Memory B cell (primary cell): ENCODE measurements around the gene CSF1R.

Experiments
- ATAC-seq: fragments of 150-1000 bp; cut with Tn5 transposase; 2 replicates; pipeline ENCODE4 v1.10.0; 2021; ENCODE audit warnings: low read depth, mild to moderate bottlenecking, moderate library complexity
- DNase-seq, 2 donors: peaks; one replicate each; pipeline ENCODE4 v3.0.0; 2022; ENCODE audit warnings: low spot score in 2 of 2
- H3K27ac Mint-ChIP-seq: one replicate; pipeline ENCODE4 v1.8.0; 2022; ENCODE audit warnings: mild to moderate bottlenecking, moderate library complexity, mixed read lengths
- H3K27me3 Mint-ChIP-seq: one replicate; pipeline ENCODE4 v1.8.0; 2022; ENCODE audit warnings: mixed read lengths
- H3K36me3 Mint-ChIP-seq: one replicate; pipeline ENCODE4 v1.8.0; 2022; ENCODE audit warnings: mild to moderate bottlenecking, mixed read lengths
- H3K4me1 Mint-ChIP-seq: one replicate; pipeline ENCODE4 v1.8.0; 2022; ENCODE audit warnings: mixed read lengths
- H3K4me3 Mint-ChIP-seq: one replicate; pipeline ENCODE4 v1.8.0; 2022; ENCODE audit warnings: mild to moderate bottlenecking, moderate library complexity, mixed read lengths
- H3K9me3 Mint-ChIP-seq: one replicate; pipeline ENCODE4 v1.8.0; 2022; ENCODE audit warnings: mixed read lengths

Gene CSF1R

DNA sequence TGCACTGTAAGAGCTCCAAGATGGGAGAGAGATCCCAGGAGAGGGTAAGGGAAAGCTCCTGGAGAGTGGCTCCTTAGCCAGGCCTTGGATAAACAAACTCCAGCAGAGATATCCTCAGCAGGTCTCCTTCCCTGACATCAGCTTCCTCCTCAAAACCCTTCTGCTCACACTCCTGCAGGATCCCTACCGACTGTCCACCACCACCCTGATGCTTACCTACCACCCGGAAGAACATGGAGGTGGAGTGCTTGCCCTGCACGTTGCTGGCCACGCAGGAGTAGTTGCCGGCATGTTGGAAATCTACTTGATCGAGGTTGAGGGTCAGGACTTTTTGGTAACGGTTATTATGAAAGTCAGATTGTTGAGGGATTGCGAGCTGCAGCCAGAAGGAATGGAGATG is 9.3 kb downstream of the CSF1R start:
- H3K27me3 Mint-ChIP-seq = peaks cover 1% of the 10 kb centered on the region
- H3K27ac Mint-ChIP-seq = no peak overlapping the region
- peaks cover 3% of the 10 kb centered on the region for H3K36me3 Mint-ChIP-seq
- no peaks in the 10 kb centered on the region for H3K9me3 Mint-ChIP-seq
- DNase-seq (no peak), ATAC-seq (no peak)
- no peak overlapping the region for H3K4me3 Mint-ChIP-seq
- H3K4me1 Mint-ChIP-seq = peaks cover 8% of the 10 kb centered on the region

DNA sequence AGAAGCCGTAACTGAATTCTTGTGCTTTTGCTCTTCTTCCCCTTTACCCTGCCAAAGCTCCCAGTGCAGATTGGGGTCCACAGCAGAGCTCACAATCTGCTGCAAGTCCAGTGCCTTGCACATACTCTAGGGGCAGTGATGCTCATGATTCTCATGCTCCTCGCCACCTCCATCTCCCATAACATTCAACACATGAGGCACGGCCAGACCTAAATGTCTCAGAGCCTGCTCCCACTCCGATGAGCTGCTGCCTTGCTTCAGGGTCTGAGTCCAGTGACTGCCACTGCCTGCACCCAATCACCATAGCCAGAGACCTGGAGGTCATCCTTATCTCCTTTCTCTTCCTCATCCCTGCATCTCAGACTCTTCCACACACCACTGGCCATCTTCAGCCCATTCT is 10.5 kb downstream of the CSF1R start:
- Mint-ChIP-seq H3K9me3 (no peaks in the 10 kb centered on the region), H3K4me1 (no peaks in the 10 kb centered on the region), H3K36me3 (peaks cover 3% of the 10 kb centered on the region), H3K27me3 (peaks cover 1% of the 10 kb centered on the region), H3K4me3 (no peak overlapping the region), H3K27ac (no peak overlapping the region)
- DNase-seq (no peak), ATAC-seq (no peak)

DNA sequence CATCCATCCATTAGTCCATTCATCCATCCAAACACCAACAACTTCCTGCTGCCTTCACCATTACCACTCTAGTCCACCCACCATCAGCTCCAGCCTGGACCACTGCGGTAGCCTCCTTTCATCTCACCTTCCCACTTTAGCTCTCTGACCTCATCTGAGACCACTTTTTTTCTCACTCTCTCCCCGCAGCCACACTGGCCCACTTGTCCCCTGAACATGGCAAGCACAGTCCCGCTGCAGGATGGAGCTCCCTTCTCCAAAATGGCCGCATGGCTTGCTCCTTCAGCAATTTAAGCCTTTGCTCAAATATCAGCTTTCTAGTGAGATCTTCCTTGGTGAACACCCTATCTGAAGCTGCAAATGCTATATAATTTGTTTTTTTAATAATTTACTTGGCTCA is 11.1 kb downstream of the CSF1R start:
- H3K36me3 Mint-ChIP-seq = peaks cover 3% of the 10 kb centered on the region
- H3K9me3 Mint-ChIP-seq = no peaks in the 10 kb centered on the region
- DNase-seq (no peak), ATAC-seq (no peak)
- peaks cover 1% of the 10 kb centered on the region for H3K27me3 Mint-ChIP-seq
- no peak overlapping the region for H3K27ac Mint-ChIP-seq
- H3K4me3 Mint-ChIP-seq = no peak overlapping the region
- no peaks in the 10 kb centered on the region for H3K4me1 Mint-ChIP-seq

DNA sequence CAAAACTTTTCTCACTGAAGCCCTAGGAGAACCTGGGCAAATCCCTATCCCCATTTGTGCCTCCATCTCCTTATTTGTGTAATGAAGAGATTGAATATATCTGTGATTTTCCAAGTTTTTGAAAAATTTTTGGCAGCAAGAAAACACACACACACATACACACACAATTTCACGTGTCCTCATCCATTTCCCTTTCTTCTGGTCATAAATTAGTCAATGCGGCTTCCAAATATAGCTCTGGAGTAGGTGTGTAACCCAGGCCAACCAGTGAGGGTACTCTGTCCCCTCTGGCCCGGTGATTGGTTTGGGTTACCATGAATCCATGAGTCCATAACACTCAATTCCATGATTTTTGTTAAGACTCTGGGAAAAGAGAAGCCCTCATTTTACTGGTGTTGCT is 12.7 kb downstream of the CSF1R start:
- no peak overlapping the region for H3K4me3 Mint-ChIP-seq
- no peak overlapping the region for H3K27ac Mint-ChIP-seq
- DNase-seq (no peak), ATAC-seq (no peak)
- H3K27me3 Mint-ChIP-seq = no peaks in the 10 kb centered on the region
- H3K9me3 Mint-ChIP-seq = no peaks in the 10 kb centered on the region
- peaks cover 3% of the 10 kb centered on the region for H3K36me3 Mint-ChIP-seq
- no peaks in the 10 kb centered on the region for H3K4me1 Mint-ChIP-seq

DNA sequence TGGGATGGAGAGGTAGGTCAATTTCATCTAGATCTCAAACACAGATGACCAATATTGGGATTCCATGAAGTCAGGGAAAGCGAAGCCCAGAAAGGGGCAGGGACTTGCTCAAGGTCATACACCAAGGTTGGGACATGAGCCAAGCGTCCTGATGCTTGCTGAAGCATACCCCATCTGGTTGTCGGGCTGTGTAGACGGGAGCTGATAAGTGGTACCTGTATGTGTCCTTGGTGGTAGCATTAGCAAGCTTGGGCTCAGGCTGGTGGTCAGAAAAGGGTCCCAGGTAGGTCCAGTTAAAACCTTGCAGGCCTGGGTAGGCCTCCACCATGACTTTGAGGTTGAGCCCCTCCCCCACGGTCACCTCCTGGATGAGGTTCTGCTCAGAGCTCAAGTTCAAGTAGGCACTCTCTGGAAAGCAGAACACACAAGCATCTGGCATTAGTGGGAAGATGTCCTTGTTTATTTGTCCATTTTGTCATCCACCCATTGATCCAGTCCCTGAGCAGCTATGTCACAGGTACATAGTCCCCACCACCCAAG is 13.2 kb downstream of the CSF1R start:
- H3K9me3 Mint-ChIP-seq = no peaks in the 10 kb centered on the region
- DNase-seq (no peak), ATAC-seq (no peak)
- H3K27ac Mint-ChIP-seq = no peak overlapping the region
- no peaks in the 10 kb centered on the region for H3K27me3 Mint-ChIP-seq
- H3K4me3 Mint-ChIP-seq = no peak overlapping the region
- no peaks in the 10 kb centered on the region for H3K4me1 Mint-ChIP-seq
- peaks cover 3% of the 10 kb centered on the region for H3K36me3 Mint-ChIP-seq

DNA sequence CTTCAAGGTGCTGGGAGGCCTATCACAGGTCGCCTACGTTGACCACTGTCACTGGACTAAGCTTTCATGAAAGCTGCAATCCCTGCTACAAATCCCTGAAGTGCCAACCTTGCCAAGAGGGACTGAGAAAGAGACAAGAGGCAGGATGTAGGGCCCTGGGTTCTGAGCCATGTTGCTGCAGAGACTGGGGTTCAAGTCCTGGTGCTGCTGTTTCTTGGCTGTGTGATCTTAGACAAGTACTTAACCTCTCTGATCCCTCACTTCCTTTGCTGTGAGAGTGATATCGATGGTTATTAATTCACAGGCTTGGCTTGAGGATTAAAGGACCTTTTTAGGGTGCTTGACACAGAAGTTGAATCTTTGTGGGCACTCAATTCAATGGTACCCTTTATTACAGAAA is 15.5 kb downstream of the CSF1R start:
- Mint-ChIP-seq H3K4me1 (peaks cover 15% of the 10 kb centered on the region), H3K27me3 (peaks cover 3% of the 10 kb centered on the region), H3K9me3 (no peaks in the 10 kb centered on the region), H3K4me3 (no peak overlapping the region), H3K36me3 (peaks cover 3% of the 10 kb centered on the region), H3K27ac (no peak overlapping the region)
- DNase-seq (no peak), ATAC-seq (no peak)

DNA sequence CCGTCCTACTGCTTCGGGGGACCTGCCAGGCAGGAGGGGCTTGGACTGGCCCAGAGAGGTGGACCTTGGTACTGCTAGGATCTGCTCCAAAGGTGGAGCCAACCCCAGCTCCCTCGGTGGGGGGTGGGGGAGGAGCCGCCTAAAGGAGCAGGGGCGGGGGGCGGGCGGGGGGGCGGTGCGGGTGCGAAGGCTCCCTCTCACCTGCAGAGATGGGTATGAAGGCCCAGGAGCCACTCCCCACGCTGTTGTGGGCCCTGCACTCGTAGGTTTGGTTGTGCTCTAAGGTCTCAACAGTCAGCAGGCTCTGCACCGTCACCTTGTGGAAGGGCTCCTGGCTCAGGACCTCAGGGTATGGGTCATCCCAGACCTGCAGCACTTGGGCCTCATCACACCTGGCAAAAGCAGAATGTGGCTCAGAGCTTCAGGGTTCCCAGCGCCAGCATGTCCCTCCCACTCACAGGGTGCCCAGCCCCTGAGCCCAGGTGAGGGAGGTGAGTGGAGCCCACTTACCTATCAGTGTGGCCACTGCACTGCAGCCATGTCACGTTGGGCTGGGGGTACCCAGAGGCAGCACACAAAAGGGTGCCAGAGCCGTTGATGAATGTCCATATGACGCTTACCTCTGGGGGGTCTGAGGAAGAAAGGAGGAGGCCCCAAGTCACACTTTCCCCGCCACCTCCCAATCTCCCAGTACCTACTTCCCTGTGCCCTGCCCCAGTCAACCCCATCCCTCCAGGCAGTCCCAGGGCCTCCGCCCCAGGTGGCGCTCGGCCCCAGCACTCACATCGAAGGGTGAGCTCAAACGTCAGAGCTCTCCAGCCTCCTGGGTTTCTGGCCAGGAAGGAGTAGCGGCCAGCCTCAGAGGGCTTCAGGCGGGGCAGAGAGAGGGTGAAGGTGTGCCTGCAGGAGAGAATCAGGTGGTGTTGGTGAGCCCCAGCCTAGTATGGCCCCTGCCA is 16.4 kb downstream of the CSF1R start:
- H3K9me3 Mint-ChIP-seq = no peaks in the 10 kb centered on the region
- H3K36me3 Mint-ChIP-seq = peaks cover 3% of the 10 kb centered on the region
- DNase-seq (no peak), ATAC-seq (no peak)
- H3K27ac Mint-ChIP-seq = no peak overlapping the region
- H3K27me3 Mint-ChIP-seq = peaks cover 3% of the 10 kb centered on the region
- peaks cover 15% of the 10 kb centered on the region for H3K4me1 Mint-ChIP-seq
- no peak overlapping the region for H3K4me3 Mint-ChIP-seq

DNA sequence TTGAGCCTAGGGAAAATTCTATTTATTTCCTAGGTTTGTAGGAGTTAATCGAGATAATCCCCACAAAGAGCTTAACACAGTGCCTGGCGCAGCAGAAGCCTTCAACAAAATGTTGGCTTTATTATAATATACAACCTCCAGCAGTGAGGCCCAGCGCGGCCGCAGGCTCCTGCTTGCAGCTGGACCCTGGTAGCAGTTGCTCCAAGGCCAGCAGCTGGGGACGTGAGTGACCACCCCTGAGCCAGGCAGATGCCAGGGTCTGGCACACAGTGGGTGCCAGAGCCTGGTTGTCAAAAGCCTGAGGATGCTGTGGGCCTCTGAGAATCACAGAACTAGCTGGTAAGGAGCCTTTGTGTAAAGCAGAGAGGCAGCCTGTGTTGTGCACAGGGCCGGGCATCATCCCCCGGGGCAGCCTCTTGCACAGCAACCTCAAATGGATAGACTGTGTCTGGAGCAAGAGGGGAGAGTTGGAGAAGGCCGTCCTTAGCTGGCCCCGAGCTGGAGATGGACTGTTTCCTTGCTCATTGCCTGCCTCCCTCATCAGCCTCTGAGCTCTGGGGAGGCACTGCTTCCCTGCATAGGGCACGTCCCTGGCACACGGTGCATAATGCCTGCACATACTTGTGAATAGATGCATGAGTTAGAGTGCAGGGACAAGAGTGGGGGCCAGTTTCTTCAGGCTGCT is 17.3 kb downstream of the CSF1R start:
- Mint-ChIP-seq H3K4me1 (peaks cover 15% of the 10 kb centered on the region), H3K27me3 (peaks cover 3% of the 10 kb centered on the region), H3K4me3 (no peak overlapping the region), H3K9me3 (no peaks in the 10 kb centered on the region), H3K27ac (no peak overlapping the region), H3K36me3 (peaks cover 3% of the 10 kb centered on the region)
- DNase-seq (no peak), ATAC-seq (no peak)

DNA sequence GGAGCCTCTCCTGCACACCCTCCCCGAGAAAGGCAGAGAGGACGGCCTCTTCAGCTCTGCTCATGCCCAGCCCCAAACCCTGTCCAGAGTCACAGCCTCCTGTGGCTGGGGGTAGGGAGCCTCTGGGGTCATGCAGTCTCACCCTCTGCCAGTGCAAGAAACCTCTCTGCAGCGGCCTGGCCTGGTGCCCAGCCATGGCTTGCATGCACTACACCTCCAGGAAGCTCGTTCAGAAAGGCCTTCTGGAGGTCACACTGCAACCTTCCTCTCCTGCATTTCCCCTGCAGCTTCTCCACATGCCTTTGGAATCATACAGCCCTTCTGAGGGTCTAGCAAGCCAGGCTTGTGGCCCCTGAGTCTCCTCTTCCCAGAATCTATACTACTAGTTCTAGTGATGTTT is 17.9 kb downstream of the CSF1R start:
- Mint-ChIP-seq H3K9me3 (no peaks in the 10 kb centered on the region), H3K27me3 (peaks cover 3% of the 10 kb centered on the region), H3K27ac (no peak overlapping the region), H3K4me1 (peaks cover 15% of the 10 kb centered on the region), H3K4me3 (no peak overlapping the region), H3K36me3 (peaks cover 3% of the 10 kb centered on the region)
- ATAC-seq (no peak), DNase-seq (no peak)

DNA sequence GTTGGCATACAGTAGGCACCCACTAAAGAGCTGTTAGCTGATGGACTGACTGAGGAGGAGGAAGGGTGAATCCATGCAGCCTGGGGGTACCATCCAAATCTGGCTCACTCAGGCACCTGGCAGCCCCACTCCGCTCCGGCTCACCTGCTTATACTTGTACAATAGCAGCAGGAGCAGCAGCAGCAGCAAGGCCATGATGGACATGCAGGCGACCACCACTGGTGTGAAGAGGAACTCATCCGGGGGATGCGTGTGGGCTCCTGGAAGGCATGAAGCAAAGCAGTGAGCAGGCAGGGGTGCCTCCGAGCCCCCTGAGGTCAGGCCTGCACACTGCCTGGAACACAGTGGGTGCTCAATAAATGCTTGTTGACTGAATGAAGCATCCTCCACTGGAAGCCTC is 18.3 kb downstream of the CSF1R start:
- H3K4me1 Mint-ChIP-seq = peaks cover 15% of the 10 kb centered on the region
- ATAC-seq = no peak
- no peak for DNase-seq
- H3K9me3 Mint-ChIP-seq = no peaks in the 10 kb centered on the region
- no peak overlapping the region for H3K4me3 Mint-ChIP-seq
- peaks cover 3% of the 10 kb centered on the region for H3K36me3 Mint-ChIP-seq
- H3K27ac Mint-ChIP-seq = no peak overlapping the region
- H3K27me3 Mint-ChIP-seq = peaks cover 3% of the 10 kb centered on the region

DNA sequence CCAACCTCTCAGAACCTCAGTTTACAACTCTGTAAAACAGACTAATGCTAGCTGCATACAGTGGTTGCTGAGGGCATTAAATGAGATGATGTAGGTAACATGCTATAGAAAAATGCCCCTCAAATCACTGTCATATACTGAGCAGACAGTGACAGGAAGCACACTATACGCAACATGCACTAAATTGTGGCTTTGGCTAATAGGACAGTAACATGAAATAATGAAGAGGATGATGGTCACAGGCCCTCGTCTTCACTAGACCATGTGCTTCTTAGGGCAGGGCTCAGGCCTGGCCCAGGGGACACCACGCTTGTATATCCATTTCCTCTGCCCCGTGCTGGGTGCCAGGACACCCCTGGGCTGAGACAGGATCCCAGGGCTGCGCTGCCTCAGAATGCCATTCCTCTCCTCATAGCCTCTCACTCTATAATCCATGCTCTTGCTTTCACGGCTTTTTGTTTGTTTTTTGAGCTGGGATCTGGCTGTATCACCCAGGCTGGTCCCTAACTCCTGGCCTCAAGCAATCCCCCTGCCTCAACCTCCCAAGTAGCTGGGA is 18.9 kb downstream of the CSF1R start:
- H3K27me3 Mint-ChIP-seq = peaks cover 3% of the 10 kb centered on the region
- H3K9me3 Mint-ChIP-seq = no peaks in the 10 kb centered on the region
- no peaks in the 10 kb centered on the region for H3K36me3 Mint-ChIP-seq
- ATAC-seq (no peak), DNase-seq (no peak)
- no peak overlapping the region for H3K4me3 Mint-ChIP-seq
- H3K4me1 Mint-ChIP-seq = peaks cover 15% of the 10 kb centered on the region
- H3K27ac Mint-ChIP-seq = no peak overlapping the region

DNA sequence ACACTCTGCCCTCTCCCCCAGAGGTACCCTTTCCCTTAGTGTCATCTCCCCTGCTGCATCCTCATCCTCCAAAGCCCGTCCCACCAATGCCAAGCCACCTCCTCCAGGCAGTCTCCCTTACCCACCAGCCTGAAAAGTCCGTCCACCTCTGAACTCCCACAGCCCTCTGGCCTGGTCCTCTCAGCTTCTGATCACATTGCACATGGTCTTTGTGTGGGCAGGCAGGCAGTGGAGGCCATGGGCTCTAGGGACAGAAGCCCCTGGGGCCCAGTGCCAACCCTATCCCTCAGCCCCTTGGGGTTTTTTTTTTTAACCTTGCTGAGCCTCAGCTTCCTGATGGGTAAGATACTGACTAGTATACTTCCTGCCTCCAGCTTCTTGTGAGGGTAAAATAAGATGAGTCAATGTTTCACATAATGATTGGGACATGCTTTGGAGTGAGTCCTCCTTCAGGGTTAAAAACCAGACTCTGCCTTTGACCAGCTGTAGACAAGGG is 19.4 kb downstream of the CSF1R start:
- DNase-seq = no peak
- Mint-ChIP-seq H3K4me1 (peaks cover 15% of the 10 kb centered on the region), H3K36me3 (no peaks in the 10 kb centered on the region), H3K27ac (peak overlapping the region; percentile 4), H3K9me3 (no peaks in the 10 kb centered on the region), H3K27me3 (peaks cover 3% of the 10 kb centered on the region), H3K4me3 (no peak overlapping the region)
- no peak for ATAC-seq

DNA sequence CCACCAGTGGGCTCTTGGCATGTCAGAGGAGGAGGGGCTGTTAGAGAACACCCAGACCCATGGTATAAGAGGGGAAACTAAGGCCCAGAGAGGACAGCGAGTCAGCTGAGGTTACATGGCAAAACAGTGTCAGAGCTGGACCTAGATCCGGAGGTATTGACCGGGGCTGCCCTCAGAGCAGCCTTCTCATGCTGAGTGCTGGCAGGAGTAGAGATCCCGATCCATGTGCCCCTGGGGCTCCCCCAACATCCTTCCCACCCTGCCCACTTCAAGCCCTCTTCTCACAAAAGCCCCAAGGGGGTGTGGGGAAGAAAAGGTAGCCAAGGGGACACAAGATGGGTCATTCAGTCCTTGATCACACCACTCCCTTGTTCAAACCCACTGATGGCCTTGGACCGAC is 19.9 kb downstream of the CSF1R start:
- H3K27me3 Mint-ChIP-seq = peaks cover 3% of the 10 kb centered on the region
- no peaks in the 10 kb centered on the region for H3K36me3 Mint-ChIP-seq
- H3K4me1 Mint-ChIP-seq = peaks cover 15% of the 10 kb centered on the region
- peak overlapping the region; percentile 4 for H3K27ac Mint-ChIP-seq
- no peak overlapping the region for H3K4me3 Mint-ChIP-seq
- DNase-seq (no peak), ATAC-seq (no peak)
- no peaks in the 10 kb centered on the region for H3K9me3 Mint-ChIP-seq

DNA sequence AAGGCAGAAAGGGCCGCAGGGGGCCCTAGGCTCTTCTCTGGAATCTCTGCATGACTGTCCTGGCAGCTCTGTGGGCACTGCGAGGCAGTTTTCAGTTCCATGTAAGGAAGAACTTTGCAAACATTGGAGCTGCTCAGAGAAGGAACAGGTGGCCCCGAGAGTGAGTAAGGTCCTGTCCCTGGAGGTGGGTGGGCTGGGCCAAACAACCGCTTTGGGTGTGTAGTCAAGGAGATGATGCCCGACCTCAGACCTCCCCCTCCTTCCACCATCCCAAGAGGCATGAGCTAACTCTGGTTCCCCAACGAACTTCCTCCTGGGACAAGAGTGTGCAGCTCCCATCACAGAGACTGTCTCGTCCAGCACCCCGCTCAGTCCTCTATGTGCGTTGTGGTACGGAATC is 20.5 kb downstream of the CSF1R start:
- ATAC-seq = no peak
- DNase-seq = no peak
- H3K27ac Mint-ChIP-seq = no peak overlapping the region

More for the DNA sequence above, 20.5 kb downstream of the CSF1R start:
- no peaks in the 10 kb centered on the region for H3K36me3 Mint-ChIP-seq
- H3K27me3 Mint-ChIP-seq = peaks cover 3% of the 10 kb centered on the region
- no peak overlapping the region for H3K4me3 Mint-ChIP-seq
- H3K9me3 Mint-ChIP-seq = no peaks in the 10 kb centered on the region
- H3K4me1 Mint-ChIP-seq = peaks cover 15% of the 10 kb centered on the region
